SK-N-SH treated with all-trans-retinoic acid at 6 μM for 48 hours (cell line): ENCODE data around the gene SMS.

ENCODE experiments used
- BACH2 ChIP-seq: fragments of 250-450 bp; sonication (Bioruptor Pico); IDR thresholded peaks from 2 replicates; pipeline ENCODE4 v1.9.0; 2021; ENCODE audit warnings: mild to moderate bottlenecking, borderline replicate concordance
- CREB5 ChIP-seq: fragments of 250-450 bp; sonication (Bioruptor Pico); IDR thresholded peaks from 2 replicates; pipeline ENCODE4 v1.5.1; 2020; ENCODE audit warnings: low read depth, mild to moderate bottlenecking, moderate library complexity
- CSRNP3 ChIP-seq: fragments of 250-450 bp; sonication (Bioruptor Pico); IDR thresholded peaks from 2 replicates; pipeline ENCODE4 v1.5.1; 2021; ENCODE audit warnings: mild to moderate bottlenecking, moderate library complexity
- ESRRG ChIP-seq: fragments of 250-450 bp; sonication (Bioruptor Pico); IDR thresholded peaks from 2 replicates; pipeline ENCODE4 v1.6.1; 2021; ENCODE audit warnings: mild to moderate bottlenecking
- GLIS3 ChIP-seq: fragments of 250-450 bp; sonication (Bioruptor Pico); IDR thresholded peaks from 2 replicates; pipeline ENCODE4 v1.5.0; 2020; ENCODE audit warnings: mild to moderate bottlenecking, moderate library complexity
- PATZ1 ChIP-seq: fragments of 250-450 bp; sonication (Bioruptor Pico); IDR thresholded peaks from 2 replicates; pipeline ENCODE4 v1.8.0; 2020; ENCODE audit warnings: mild to moderate bottlenecking, moderate library complexity, borderline replicate concordance
- POU6F1 ChIP-seq: fragments of 250-450 bp; sonication (Bioruptor Pico); IDR thresholded peaks from 2 replicates; pipeline ENCODE4 v1.8.0; 2021; ENCODE audit warnings: low read depth, mild to moderate bottlenecking, moderate library complexity, borderline replicate concordance
- PPARA ChIP-seq: fragments of 250-450 bp; sonication (Bioruptor Pico); IDR thresholded peaks from 2 replicates; pipeline ENCODE4 v1.5.0; 2020; ENCODE audit warnings: mild to moderate bottlenecking, borderline replicate concordance
- RARB ChIP-seq: fragments of 250-450 bp; sonication (Bioruptor Pico); IDR thresholded peaks from 2 replicates; pipeline ENCODE4 v1.8.0; 2021; ENCODE audit warnings: mild to moderate bottlenecking, moderate library complexity
- TOX ChIP-seq: fragments of 250-450 bp; sonication (Bioruptor Pico); IDR thresholded peaks from 2 replicates; pipeline ENCODE4 v1.8.0; 2021; ENCODE audit warnings: mild to moderate bottlenecking, moderate library complexity, borderline replicate concordance
- TSHZ2 ChIP-seq: fragments of 250-450 bp; sonication (Bioruptor Pico); IDR thresholded peaks from 2 replicates; pipeline ENCODE4 v1.5.0; 2020; ENCODE audit warnings: mild to moderate bottlenecking, moderate library complexity
- ZFP3 ChIP-seq: fragments of 250-450 bp; sonication (Bioruptor Pico); IDR thresholded peaks from 2 replicates; pipeline ENCODE4 v1.5.0; 2020; ENCODE audit warnings: mild to moderate bottlenecking, moderate library complexity
- ZFP30 ChIP-seq: fragments of 450-650 bp; formaldehyde crosslinking; IDR thresholded peaks from 2 replicates; pipeline ENCODE4 v1.5.0; 2022; ENCODE audit warnings: mild to moderate bottlenecking, moderate library complexity
- ZNF565 ChIP-seq: fragments of 450-650 bp; formaldehyde crosslinking; conservative IDR thresholded peaks from 2 replicates; pipeline ENCODE4 v1.5.0; 2020; ENCODE audit warnings: low read depth, mild to moderate bottlenecking, moderate library complexity

GRCh38 chrX:21963731-21964405 is 23.4 kb downstream of the SMS start:
- TF ChIP-seq ZNF565 (CRISPR knock-in tag), result no peak
- no peak for TF ChIP-seq POU6F1 (CRISPR knock-in tag)
- TF ChIP-seq CREB5, result no peak
- TF ChIP-seq ZFP3 (CRISPR knock-in tag), result no peak
- no peak for TF ChIP-seq GLIS3 (CRISPR knock-in tag)
- no peak for TF ChIP-seq PATZ1 (CRISPR knock-in tag)
- no peak for TF ChIP-seq BACH2 (CRISPR knock-in tag)
- no peak for TF ChIP-seq ESRRG (CRISPR knock-in tag)
- no peak for TF ChIP-seq RARB (CRISPR knock-in tag)
- TF ChIP-seq PPARA, result no peak
- no peak for TF ChIP-seq CSRNP3
- TF ChIP-seq TOX (CRISPR knock-in tag), result no peak
- TF ChIP-seq TSHZ2 (CRISPR knock-in tag), result no peak
- TF ChIP-seq ZFP30 (CRISPR knock-in tag), result no peak
